ENCODE measurements around the gene YY1AP1.
"Not testable (repeated sequence)": the region's sequence is repeated elsewhere in the genome, so short reads cannot be mapped to it uniquely, and the experiment has no call there.

The YY1AP1 gene, protein sequence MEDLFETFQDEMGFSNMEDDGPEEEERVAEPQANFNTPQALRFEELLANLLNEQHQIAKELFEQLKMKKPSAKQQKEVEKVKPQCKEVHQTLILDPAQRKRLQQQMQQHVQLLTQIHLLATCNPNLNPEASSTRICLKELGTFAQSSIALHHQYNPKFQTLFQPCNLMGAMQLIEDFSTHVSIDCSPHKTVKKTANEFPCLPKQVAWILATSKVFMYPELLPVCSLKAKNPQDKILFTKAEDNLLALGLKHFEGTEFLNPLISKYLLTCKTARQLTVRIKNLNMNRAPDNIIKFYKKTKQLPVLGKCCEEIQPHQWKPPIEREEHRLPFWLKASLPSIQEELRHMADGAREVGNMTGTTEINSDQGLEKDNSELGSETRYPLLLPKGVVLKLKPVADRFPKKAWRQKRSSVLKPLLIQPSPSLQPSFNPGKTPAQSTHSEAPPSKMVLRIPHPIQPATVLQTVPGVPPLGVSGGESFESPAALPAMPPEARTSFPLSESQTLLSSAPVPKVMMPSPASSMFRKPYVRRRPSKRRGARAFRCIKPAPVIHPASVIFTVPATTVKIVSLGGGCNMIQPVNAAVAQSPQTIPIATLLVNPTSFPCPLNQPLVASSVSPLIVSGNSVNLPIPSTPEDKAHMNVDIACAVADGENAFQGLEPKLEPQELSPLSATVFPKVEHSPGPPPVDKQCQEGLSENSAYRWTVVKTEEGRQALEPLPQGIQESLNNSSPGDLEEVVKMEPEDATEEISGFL

DNA sequence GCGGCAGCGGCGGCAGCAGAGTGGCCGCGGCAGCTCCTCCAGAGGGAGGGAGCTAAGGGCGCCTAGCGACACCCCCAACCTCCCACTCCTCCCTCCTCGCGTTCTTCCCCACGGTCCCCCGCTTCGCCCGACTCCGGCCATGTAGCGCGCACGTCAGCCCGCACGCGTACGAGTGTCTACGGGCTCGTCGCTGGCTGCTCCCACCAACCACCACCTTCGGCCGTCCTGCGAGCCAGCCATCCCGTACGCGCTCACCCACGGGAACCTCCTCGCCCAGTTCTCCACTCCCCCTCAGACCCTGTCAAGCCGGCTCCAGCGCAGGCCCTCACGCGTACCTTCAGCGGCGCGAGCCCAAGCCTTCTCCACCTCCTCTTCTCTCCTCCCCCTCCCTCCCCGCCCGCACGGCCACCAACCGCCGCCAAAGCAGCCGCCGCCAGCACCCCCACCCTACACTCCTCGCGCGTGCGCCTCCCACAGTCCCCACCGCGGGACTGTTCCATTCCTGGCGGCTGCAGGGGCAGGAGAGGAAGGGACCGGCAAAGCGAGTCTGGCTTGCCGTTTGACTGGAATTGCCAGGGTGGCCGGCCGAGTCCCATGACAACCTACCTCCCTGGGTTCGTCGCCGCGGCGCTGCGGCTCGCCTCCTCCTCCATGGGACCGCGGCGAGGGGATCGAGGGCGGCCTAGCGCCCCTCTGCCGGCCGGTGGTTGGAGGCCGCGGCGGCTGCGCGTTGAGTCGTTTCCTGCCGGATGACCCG, at the start of gene YY1AP1:
TSS of gene YY1AP1 (minus strand) at position 451 of the 757 bp plus-strand sequence. CDS start 8,338 bp downstream, outside the sequence.
- DNase-seq, result peak; percentile 29 to 99 (median 90)

DNA sequence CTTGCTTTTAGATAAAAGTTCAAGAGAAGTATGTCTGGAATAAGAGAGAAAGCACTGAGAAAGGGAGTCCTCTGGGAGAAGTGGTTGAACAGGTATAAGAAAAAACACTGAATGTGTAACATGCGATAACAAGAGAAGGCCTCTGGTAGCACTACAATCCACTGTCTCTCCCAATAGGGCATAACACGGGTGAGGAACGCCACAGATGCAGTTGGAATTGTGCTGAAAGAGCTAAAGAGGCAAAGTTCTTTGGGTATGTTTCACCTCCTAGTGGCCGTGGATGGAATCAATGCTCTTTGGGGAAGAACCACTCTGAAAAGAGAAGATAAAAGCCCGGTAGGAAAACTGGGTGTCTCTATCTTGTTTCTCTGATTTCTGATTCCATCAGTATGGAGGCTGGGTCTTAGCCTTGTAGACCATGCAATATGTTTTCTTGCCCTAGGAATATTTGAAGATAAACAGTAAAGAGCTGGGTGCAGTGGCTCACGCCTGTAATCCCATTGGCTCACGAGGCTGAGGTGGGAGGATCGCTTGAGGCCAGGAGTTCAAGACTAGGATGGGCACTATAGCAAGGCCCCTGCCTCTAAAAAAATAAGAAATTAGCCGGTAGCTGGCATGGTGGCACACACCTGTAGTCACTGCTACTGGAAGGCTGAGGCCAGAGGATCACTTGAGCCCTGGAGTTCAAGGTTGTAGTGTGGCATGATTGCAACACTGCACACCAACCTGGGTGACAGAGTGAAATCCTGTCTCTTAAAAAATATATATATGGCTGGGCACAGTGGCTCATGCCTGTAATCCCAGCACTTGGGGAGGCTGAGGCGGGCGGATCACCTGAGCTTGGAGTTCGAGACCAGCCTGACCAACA, 40.7 kb upstream of the YY1AP1 start:
- peak in 45 of 56 donors; percentile 2 to 83 (median 32) for DNase-seq

DNA sequence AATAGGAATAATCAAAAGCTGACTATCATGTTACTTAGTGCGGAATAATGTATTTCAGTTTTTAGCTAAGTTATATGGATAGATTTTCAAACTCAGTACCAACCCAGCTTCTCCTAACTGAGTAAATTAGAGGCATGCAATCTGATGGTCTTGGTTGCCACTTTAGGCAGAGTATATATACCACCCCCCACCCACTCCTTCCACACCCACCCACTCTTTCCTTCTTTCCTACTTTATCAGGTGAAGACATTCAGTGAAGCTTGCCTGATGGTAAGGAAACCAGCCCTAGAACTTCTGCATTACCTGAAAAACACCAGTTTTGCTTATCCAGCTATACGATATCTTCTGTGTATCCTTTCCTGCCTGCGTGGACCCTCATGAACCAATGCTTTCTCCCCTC, 36.6 kb upstream of the YY1AP1 start:
- DNase-seq, result no peak

DNA sequence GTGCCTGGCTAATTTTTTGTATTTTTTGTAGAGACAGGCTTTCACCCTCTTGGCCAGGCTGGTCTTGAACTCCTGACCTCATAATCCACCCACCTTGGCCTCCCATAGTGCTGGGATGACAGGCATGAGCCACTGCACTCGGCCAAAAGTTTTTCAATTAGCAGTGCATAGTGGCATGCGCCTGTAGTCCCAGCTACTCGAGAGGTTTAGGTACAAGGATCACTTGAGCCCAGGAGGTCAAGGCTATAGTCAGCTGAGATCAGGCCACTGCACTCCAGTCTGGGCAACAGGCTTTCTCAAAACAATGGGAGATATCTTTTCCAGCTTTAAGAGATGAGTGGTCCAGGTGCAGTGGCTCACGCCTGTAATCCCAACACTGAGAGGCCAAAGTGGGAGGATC, 31.1 kb upstream of the YY1AP1 start:
- no peak for DNase-seq

DNA sequence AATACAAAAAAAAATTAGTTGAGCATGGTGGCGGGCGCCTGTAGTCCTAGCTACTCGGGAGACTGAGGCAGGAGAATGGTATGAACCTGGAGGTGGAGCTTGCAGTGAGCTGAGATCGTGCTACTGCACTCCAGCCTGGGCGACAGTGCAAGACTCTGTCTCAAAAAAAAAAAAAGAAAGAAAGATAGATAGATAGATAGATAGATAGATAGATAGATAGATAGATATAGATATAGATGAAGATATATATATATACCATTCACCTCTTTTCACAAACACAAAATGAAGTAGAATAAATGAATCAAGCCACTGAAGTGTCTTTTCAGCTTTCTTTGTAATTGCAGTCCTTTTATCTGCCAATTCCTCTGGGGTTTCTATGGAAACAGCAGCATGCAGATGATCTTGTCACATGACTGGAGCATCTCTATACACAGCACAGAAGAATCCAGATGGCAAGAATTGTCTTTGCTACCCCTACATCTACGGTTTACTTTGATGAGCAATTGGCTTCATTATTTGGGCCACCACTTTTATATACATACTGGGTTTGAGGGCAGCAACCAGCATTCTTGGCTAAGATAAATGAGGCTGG, 30.0 kb upstream of the YY1AP1 start:
- DNase-seq, result peak in 16 of 56 donors; percentile 2 to 48 (median 10)

DNA sequence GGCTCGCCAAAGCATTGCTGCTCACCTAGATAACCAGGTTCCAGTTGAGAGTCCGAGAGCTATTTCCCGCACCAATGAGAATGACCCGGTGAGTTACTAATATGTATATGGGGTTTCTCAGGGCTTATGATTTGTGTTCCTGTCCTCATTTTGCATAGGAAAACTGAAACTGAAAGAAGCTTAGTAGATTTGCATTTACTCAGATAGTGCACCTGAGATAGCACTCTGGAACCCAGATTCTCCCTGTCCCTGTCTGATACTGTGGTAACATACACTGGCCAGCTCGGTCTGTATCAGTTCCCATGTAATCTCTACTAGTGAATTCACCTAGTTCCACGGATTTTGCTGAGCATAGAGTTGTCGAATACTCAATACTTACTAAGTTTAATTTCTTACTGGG, 28.5 kb upstream of the YY1AP1 start:
- no peak for DNase-seq

DNA sequence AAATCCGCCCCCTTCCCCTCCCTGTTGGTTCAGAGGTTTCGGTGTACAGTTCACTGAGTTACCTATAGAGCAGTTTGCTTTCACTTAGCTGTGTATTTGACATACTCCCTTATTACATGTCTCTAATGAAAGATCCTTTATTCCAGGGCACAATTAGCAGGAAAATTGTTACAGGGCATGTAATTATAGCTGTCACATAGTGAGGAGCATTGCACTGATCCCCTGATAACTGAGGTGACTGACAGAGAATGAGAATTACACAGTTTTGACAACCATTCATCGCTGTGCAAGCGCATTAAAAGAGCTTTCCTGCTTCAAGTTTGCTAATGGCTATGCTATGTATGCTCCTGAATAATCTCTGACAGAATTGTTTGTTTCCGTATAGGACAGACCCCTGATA, 27.2 kb upstream of the YY1AP1 start:
- DNase-seq, result no peak

DNA sequence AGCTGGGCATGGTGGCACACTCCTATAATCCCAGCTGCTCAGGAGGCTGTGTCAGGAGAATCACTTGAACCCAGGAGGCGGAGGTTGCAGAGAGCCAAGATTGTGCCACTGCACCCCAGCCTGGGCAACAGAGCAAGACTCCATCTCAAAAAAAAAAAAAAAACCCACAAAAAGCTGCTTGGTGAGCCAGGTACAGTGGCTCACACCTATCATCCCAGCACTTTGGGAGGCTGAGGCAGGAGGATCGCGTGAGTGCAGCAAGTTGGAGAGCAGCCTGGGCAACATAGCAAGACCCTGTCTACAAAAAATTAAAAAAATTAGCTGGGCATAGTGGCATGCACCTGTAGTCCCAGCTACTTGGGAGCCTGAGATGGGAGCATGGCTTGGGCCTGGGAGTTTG, 26.5 kb upstream of the YY1AP1 start:
- not testable (repeated sequence) for DNase-seq

DNA sequence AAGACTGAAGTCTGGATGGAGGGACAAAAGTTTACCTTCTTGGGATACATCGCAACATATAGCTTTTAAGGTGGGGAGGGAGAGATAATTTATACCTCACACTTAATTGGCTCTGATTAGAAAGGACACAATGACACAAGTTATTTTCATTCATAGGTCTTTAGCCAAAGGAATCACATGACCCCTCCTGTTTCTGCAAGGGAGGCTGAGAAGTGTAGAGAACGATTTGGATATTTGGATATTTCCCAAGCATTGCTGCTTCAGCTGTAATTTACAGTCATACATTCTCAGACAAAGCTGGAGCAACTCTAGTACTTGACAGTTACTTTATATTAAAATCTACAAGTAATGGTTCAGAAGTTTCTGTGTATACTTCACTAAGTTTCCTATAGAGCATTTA, 24.5 kb upstream of the YY1AP1 start:
- no peak for DNase-seq

DNA sequence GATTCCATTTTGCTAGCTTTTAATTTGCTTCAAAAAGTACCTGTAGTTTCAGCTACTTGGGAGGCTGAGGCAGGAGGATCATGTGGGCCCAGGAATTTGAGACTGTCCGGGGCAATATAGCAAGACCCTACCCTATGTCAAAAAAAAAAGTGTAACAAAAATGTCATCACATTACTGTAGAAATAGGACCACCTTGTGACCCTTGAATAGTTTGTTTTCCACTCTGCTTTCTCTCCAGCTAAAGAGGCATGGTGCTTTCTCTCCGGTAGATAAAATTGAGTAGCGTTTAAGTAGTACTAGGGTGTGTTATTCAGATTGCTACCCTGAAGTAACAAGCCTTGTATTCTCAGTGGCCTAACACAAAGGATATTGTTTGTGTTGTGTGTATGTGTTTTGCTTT, 24.1 kb upstream of the YY1AP1 start:
- not testable (repeated sequence) for DNase-seq

DNA sequence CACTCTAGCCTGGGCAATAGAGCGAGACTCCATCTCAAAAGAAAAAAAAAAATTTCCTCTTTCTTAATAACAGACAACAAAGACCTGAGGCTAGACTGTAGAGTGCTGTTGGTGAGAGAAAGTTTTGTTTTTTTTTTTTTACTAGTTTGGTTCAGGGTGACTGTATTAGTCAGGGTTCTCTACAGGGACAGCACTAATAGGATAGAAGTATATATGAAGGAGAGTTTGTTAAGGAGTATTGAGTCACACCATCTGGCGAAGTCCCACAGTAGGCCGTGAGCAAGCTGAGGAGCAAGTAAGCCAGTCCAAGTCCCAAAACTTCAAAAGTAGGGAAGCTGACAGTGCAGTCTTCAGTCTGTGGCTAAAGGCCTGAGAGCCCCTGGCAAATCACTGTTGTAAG, 22.9 kb upstream of the YY1AP1 start:
- not testable (repeated sequence) for DNase-seq

DNA sequence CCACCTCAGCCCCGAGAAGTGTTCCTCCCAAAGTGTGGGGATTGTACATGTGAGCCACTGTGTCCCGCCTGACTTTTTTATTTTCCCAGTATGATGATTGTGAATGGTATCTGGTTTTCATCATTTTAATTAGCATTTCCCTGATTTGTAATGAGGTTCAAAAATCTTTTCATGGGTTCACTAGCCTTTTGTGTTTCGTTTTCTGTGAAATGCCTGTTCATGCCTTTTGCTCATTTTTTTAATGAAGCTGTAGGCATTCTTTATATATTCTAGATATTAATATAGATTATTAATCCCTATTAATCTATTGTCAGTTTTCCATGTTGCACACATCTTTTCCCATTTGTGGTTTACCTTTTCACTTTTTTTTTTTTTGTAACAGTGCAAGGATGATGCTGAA, 20.8 kb upstream of the YY1AP1 start:
- no peak for DNase-seq

DNA sequence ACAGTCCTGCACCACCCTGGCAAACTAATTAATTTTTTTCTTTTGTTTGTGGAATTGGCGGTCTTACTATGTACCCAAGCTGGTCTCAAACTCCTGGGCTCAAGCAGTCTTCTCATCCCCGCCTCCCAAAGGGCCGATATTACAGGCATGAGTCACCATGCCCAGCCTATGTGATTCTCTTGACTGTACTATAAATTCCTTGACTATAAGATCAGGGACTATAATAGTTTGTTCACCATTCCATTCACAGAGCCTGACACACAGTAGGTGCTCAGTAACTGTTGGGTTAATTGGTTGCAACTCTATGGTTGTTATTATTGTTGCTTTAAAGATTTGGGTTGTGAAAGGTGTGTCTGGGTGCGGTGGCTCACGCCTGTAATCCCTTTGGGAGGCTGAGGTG, 17.6 kb upstream of the YY1AP1 start:
- DNase-seq, result no peak

DNA sequence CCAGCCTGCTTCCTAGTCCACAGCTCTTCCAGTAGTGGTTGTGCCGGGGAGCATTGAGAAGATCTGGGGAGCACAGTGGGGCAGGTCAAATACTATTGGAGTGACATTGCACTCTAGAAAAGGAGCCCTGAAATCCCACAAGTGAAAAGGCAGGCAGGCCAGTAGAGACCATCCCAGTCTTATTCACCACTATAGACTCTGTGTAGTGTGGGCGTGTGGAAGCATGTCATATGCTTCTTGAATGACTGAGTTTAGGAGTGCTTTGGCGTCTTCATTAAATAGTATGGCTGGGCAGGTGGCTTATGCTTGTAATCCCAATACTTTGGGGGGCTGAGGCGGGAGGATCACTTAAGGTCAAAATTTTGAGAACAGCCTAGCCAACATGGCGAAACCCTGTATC, 15.8 kb upstream of the YY1AP1 start:
- DNase-seq, result not testable (repeated sequence)

DNA sequence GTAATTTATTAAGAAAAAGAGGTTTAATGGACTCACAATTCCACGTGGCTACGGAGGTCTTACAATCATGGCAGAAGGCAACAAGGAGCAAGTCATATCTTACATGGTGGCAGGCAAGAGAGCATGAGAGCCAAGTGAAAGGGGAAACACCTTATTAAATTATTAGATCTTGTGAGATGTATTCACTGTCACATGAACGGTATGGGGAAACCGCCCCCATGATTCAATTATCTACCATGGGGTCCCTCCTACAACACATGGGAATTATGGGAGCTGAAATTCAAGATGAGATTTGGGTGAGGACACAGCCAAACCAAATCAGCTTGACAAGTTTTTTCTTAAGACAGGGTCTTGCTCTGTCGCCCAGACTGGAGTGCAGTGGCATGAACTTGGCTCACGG, 14.6 kb upstream of the YY1AP1 start:
- no peak for DNase-seq

DNA sequence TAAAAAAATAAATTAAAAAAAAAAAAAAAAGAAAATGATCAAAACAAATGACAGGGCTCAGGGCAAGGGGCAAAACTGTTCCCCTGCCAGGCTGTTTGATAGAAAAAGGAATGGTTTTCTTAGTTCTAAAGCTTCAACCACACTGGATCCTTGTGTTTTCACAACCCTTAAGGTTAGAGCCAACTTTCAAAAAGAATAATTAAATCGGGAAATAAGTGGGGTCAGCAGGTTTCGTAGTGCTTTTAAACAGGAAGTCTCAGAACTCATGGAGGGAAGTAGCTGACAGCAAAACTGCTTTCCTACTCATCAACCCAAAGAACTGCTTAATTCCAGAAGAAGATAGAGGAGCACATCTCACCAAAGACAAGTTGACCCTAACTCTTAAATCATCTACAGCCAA, 13.1 kb upstream of the YY1AP1 start:
- DNase-seq, result not testable (repeated sequence)

DNA sequence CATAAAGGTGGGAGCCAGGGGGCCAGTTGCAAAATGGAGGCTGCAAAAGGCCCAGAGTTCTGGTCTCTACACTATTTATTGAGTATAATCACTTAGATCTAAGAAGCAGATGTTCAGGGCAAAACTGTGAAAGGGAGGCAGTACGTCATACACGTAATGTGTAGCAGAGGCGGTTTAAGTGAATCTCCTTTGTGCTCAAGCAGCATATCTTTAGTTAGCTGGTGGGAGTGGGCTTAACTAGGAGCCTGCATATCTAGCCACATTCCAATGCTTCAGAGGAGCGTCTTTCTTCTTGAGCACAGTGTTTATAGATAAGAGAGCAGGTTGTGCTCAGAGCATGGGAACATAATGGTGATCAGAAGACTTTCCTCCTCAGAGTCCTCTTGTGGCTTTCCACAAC, 10.5 kb upstream of the YY1AP1 start:
- not testable (repeated sequence) for DNase-seq

DNA sequence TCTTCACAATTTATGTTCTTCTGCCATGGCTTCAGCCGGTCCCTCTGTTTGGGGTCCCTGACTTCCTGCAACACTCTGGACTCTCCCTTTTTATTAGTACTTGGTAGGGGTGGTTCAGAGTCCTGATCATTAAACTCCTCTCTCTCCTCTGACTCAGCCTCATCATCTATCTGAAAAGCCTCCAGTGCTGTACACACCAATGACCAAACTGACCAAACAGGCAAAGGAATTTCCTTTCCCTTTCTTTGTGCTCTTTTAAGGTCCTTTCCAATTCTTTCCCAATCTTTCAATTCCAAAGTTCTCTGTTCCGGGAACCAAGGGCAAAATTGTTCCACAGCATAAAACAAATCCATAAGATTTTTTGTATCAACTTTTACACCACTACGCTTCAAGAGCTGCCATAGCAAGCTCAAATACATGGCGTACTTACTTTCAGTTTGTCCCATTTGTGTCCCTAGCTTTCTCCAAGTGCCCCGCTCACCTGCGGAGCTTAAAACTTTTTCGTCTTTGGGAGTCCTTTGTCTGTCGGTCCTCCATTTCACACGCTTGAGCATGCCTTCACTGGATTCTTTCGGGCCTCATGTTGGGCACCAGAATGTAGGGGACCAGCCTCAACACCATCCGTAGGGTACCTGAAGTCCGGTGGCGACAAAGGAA, 9.9 kb upstream of the YY1AP1 start:
- no peak for DNase-seq

DNA sequence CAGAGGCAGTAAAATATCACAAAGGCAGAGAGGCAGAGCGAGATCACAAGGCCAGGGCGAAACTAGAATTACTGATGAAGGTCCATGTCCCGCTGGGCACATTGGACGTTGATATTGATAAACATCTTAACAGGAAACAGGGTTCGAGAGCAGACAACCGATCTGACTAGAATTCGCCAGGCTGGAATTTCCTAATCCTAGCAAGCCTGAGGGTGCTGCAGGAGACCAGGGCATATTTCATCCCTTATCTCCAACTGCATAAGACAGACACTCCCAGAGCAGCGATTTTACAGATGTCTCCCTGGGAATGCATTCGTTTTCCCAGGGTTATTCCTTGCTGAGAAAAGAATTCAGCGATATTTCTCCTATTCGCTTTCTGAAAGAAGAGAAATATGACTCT, 9.0 kb upstream of the YY1AP1 start:
- not testable (repeated sequence) for DNase-seq

DNA sequence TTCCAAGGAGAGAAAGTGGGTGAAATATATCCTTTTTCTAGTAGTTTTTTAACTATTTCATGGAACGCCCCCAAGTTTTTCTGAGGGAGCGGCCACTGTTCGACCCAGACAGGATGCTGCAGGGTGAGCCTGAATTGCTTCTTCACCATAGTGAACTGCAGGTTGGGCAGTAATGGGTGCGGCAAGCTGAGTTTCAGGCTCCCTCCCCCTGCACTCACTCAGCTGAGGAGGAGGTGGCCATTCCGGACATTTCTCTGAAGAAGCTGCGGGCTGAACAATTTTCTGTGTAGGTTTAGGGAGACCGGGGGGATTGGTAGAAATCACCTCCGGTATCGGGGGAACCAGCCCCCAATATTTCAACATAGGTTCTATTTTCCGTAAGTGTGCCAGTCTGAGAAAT, 8.5 kb upstream of the YY1AP1 start:
- no peak for DNase-seq

All from amygdala (tissue), 56 donors.